ENCODE data around the gene PAK6. TPM values are rescaled to one million over a fixed set of nuclear protein-coding genes. Genes with fewer than 3 reads are reported as not detected.

Gene PAK6
- polyA plus RNA-seq, 1 donor from 2014 or later: 32.4 TPM

DNA sequence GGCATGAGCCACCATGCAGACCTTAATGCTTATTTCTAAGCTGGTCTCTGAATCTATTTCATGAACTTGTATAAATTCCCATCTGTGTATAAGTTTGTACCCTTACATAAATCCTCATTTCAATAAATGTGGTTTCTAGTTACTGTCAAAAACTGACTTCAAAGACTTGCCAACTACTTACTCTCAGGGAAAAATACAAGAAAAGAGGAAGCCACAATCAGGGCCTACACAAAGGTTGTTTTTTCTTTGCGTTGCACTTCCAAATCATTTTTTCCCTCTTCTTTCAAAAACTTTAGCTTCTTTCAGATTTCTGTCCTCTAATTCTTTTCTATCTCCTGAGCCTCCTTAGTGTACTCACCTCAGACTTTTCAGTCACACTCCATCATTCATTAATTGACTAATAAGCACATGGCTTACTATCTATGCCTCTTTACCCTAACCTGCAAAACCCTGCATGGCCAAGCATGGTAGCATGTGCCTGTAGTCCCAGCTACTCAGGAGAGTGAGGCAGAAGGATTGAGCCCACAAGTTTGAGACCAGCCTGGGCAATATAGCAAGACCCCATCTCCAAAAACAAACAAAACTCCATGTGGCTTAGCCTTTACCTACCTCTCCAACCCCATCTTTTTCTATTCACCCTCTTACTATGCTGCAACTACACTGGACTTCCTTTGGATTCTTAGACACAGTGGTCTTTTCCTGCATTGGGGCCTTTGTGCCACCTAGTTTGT lies 40.3 kb upstream of the PAK6 start:
- H4K20me1 ChIP-seq (ENCODE audit: insufficient read depth): no peaks in the 10 kb centered on the region
- no peaks in the 10 kb centered on the region for H3K27me3 ChIP-seq (ENCODE audit: insufficient read depth, low read depth, low read length)
- no peaks in the 10 kb centered on the region for H3K79me2 ChIP-seq (replicated peaks; ENCODE audit: insufficient read depth, low read length)
- H3K4me2 ChIP-seq (ENCODE audit: low read length): no peak overlapping the region
- H3K27ac ChIP-seq (ENCODE audit: low read length): no peak overlapping the region
- H3K36me3 ChIP-seq (ENCODE audit: insufficient read depth, low read length): no peaks in the 10 kb centered on the region
- no peaks in the 10 kb centered on the region for H3K9me2 ChIP-seq (ENCODE audit: insufficient read depth, low read length)
- no peak overlapping the region for H3K9ac ChIP-seq (ENCODE audit: low read length)
- TF ChIP-seq POLR2AphosphoS5 (IDR thresholded peaks at IDR 0.05) (no peak), RAD21 (conservative IDR thresholded peaks at IDR 0.05) (no peak), EZH2 (IDR thresholded peaks at IDR 0.05; ENCODE audit: borderline replicate concordance, insufficient read depth, low read length, poor library complexity, severe bottlenecking) (no peak), TAF1 (IDR thresholded peaks at IDR 0.05; ENCODE audit: low read depth) (no peak), SMC3 (conservative IDR thresholded peaks at IDR 0.05; ENCODE audit: poor library complexity) (no peak), MXI1 (conservative IDR thresholded peaks at IDR 0.05; ENCODE audit: poor library complexity, severe bottlenecking) (no peak), EP300 (conservative IDR thresholded peaks at IDR 0.05; ENCODE audit: poor library complexity, severe bottlenecking) (no peak)
- TF ChIP-seq, protein P1, sequence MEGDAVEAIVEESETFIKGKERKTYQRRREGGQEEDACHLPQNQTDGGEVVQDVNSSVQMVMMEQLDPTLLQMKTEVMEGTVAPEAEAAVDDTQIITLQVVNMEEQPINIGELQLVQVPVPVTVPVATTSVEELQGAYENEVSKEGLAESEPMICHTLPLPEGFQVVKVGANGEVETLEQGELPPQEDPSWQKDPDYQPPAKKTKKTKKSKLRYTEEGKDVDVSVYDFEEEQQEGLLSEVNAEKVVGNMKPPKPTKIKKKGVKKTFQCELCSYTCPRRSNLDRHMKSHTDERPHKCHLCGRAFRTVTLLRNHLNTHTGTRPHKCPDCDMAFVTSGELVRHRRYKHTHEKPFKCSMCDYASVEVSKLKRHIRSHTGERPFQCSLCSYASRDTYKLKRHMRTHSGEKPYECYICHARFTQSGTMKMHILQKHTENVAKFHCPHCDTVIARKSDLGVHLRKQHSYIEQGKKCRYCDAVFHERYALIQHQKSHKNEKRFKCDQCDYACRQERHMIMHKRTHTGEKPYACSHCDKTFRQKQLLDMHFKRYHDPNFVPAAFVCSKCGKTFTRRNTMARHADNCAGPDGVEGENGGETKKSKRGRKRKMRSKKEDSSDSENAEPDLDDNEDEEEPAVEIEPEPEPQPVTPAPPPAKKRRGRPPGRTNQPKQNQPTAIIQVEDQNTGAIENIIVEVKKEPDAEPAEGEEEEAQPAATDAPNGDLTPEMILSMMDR (IDR thresholded peaks at IDR 0.05; ENCODE audit: poor library complexity, severe bottlenecking): no peak
- TF ChIP-seq, protein P2, sequence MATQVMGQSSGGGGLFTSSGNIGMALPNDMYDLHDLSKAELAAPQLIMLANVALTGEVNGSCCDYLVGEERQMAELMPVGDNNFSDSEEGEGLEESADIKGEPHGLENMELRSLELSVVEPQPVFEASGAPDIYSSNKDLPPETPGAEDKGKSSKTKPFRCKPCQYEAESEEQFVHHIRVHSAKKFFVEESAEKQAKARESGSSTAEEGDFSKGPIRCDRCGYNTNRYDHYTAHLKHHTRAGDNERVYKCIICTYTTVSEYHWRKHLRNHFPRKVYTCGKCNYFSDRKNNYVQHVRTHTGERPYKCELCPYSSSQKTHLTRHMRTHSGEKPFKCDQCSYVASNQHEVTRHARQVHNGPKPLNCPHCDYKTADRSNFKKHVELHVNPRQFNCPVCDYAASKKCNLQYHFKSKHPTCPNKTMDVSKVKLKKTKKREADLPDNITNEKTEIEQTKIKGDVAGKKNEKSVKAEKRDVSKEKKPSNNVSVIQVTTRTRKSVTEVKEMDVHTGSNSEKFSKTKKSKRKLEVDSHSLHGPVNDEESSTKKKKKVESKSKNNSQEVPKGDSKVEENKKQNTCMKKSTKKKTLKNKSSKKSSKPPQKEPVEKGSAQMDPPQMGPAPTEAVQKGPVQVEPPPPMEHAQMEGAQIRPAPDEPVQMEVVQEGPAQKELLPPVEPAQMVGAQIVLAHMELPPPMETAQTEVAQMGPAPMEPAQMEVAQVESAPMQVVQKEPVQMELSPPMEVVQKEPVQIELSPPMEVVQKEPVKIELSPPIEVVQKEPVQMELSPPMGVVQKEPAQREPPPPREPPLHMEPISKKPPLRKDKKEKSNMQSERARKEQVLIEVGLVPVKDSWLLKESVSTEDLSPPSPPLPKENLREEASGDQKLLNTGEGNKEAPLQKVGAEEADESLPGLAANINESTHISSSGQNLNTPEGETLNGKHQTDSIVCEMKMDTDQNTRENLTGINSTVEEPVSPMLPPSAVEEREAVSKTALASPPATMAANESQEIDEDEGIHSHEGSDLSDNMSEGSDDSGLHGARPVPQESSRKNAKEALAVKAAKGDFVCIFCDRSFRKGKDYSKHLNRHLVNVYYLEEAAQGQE (IDR thresholded peaks at IDR 0.05; ENCODE audit: borderline replicate concordance): no peak
- H3K9me3 ChIP-seq (ENCODE audit: low read length): no peaks in the 10 kb centered on the region
- no peak overlapping the region for H2AFZ ChIP-seq (ENCODE audit: low read depth, low read length)
- H3K4me3 ChIP-seq (ENCODE audit: low read length): no peak overlapping the region
- H3F3A ChIP-seq (ENCODE audit: insufficient read depth, low read length, poor library complexity, severe bottlenecking): no peaks in the 10 kb centered on the region

DNA sequence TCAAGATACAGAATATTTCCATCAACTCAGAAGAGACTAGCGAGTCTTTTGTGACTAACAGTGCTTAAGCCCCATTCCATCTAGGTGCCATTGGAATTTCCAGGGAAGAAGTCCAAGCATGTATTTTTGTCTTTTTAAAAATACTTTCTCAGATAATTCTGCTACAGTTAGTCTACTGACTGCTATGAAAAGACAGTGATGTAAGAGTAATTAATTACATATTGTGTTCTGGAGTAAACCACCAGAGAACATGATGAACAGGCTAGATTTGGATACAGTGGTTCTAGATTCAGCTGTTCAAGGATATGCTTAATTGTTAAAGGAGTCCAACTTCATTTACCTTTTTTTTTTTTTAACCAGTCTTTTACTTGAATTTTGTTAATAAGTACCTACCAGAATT lies 34.8 kb upstream of the PAK6 start:
- H3K27ac ChIP-seq (ENCODE audit: low read length): no peak overlapping the region
- H3K4me2 ChIP-seq (ENCODE audit: low read length): no peak overlapping the region
- H3K4me3 ChIP-seq (ENCODE audit: low read length): no peak overlapping the region
- no peaks in the 10 kb centered on the region for H3K27me3 ChIP-seq (ENCODE audit: insufficient read depth, low read depth, low read length)
- no peaks in the 10 kb centered on the region for H4K20me1 ChIP-seq (ENCODE audit: insufficient read depth)
- H3K79me2 ChIP-seq (replicated peaks; ENCODE audit: insufficient read depth, low read length): no peaks in the 10 kb centered on the region
- H3K9me2 ChIP-seq (ENCODE audit: insufficient read depth, low read length): no peaks in the 10 kb centered on the region
- no peak overlapping the region for H2AFZ ChIP-seq (ENCODE audit: low read depth, low read length)
- H3K9ac ChIP-seq (ENCODE audit: low read length): no peak overlapping the region
- H3F3A ChIP-seq (ENCODE audit: insufficient read depth, low read length, poor library complexity, severe bottlenecking): no peaks in the 10 kb centered on the region
- H3K9me3 ChIP-seq (ENCODE audit: low read length): no peaks in the 10 kb centered on the region
- H3K36me3 ChIP-seq (ENCODE audit: insufficient read depth, low read length): no peaks in the 10 kb centered on the region
- TF ChIP-seq EZH2 (IDR thresholded peaks at IDR 0.05; ENCODE audit: borderline replicate concordance, insufficient read depth, low read length, poor library complexity, severe bottlenecking) (no peak), POLR2AphosphoS5 (IDR thresholded peaks at IDR 0.05) (no peak), SMC3 (conservative IDR thresholded peaks at IDR 0.05; ENCODE audit: poor library complexity) (no peak), EP300 (conservative IDR thresholded peaks at IDR 0.05; ENCODE audit: poor library complexity, severe bottlenecking) (no peak), TAF1 (IDR thresholded peaks at IDR 0.05; ENCODE audit: low read depth) (no peak), MXI1 (conservative IDR thresholded peaks at IDR 0.05; ENCODE audit: poor library complexity, severe bottlenecking) (no peak), RAD21 (conservative IDR thresholded peaks at IDR 0.05) (no peak)
- TF ChIP-seq, protein P2 (IDR thresholded peaks at IDR 0.05; ENCODE audit: borderline replicate concordance): no peak
- TF ChIP-seq, protein P1 (IDR thresholded peaks at IDR 0.05; ENCODE audit: poor library complexity, severe bottlenecking): no peak

Data from neural cell (in vitro differentiated cells).